ENCODE results near the gene EXOC6B.
A peak's percentile ranks its signal among the peaks of the same experiment; 100 is the strongest.

Gene EXOC6B

DNA sequence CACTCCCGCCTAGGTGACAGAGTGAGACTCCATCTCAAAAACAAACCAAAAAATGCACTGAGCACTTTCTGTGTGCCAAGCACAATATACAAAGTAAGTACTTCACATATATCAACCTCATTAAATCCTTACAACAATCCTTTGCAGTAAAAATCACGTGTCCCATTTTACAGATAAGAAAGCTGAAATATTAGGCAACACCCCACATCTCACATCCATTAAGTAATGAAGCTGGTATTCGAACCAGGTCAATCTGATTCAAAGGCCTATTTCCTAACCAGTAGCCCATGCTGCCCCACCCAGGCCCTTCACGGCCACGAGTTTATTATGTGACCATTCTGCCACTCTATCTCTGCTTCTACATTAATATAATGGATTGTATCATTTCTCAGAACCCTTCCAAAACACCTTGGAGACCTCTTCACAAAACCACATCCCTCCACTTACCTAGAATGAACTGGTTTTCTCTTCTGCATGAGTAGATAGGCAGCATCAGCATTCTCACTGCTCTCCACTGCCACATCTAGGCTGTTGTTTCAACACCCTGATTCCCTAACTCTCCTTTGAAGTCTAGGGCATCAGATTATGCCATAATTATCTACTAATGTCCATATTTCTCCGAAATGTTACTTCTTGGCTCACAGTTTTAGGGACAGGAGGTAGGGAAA is 3.1 kb upstream of the EXOC6B start:
- no peak for DNase-seq (ENCODE audit: low spot score)

DNA sequence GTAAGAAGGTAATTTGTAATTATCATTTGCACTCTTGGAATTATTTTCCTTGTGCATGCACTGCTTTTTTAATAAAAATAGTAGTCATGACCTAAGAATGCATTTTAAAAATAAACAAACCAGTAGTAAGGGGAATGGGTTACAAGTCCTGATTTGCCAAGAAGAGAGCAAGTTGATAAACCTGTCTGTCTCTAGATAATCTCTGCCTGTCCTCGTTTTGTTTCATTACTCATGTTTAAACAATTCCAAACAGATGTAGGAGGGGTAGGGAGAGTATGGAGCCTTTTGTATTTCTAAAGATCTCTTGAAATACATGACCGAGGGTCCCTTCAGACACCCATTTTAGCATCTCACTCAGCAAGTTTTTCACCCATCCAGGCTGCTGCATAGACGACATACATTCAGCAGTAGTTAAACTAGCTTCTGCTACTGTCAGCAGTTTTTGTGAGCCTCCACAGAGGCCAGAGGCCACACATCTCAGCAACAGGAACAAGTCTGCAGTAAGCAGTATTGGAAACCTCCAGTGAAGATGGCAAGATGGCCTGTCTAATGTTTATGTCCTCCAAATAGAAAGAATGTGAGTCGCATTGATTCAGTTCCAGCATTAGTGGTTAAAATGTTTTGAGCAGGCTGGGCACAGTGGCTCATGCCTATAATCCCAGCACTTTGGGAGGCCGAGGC is 2.3 kb upstream of the EXOC6B start:
- no peak for DNase-seq (ENCODE audit: low spot score)

DNA sequence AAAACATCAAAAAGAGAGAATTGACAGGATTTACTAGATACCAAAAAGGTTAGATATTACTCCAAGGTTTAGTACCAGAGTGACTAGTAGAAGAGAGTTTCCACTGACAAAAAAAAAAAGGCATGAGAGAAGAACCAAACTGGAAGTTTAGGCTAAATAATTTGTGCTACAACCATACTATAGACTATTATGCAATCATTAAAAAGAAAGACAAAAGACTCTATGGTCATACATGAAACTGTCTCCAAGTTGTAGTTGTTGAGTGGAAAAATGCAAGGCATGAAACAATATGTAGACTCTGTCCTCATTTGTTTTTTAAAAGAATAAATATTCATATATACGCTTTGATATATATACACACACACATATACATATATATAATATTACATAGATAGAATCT is 1.7 kb upstream of the EXOC6B start:
- no peak for DNase-seq (ENCODE audit: low spot score)

DNA sequence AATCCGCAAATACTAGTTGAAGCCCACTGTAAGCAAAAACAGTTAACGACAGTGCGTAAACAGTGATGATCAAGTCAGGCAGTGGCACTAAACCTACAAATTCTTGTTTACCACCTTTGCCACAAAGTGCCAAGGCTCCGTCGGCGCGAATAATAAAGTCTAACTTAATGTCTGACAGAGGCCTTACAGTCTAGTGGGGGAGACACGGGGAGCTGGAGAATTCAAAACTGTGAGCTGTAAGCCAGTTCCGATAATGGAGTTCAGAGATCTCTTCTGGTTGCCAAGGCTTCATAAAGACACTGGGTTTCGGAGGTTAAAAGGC is 284 bp upstream of the EXOC6B start:
- DNase-seq (ENCODE audit: low spot score): no peak

DNA sequence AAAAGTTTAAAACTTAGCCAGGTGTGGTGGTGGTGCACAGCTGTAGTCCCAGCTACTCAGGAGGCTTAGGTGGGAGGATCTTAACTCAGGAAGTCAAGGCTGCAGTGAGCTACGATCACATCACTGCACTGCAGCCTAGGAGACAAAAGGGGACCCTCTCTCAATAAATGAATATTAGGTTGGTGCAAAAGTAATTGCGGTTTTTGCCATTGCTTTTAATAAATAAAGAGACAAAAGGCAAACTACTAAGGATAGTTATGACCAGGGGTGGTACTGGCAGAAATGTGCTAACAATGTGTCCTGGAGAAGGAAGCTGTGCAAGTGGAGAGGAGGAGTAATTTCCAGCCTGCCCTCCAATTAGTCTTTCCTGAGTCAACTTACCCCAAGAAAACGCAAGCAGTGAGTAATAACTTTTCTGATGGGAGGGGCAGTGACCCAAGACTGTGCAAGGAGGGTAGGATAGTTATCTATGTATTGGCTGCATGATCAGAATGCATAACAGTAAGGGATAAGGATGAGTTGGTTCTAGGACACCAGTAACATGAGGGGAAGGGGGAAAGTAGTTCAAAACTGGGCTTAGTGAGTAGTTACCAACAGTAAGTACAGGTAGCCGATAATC is 1.5 kb downstream of the EXOC6B start:
- peak; percentile 90 for DNase-seq (ENCODE audit: low spot score)

DNA sequence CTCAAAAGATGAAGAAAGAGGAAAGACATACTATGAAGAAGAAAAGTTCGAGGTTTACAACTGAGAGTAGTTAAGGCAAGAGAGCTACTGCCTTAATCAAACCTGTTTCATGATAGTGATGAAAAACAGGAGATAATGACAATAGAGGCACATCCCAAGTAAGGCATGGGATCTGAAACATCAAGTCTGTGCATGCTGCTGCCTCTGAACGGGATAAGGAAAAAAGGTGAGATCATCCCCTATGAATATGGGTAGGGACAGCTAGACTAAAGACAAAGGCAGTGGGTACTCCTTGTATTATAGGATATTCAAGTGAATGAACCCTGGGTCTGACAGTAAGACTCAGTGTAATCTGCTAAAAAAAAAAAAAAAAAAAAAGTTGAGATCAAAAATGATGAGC is 3.0 kb downstream of the EXOC6B start:
- DNase-seq (ENCODE audit: low spot score): no peak

DNA sequence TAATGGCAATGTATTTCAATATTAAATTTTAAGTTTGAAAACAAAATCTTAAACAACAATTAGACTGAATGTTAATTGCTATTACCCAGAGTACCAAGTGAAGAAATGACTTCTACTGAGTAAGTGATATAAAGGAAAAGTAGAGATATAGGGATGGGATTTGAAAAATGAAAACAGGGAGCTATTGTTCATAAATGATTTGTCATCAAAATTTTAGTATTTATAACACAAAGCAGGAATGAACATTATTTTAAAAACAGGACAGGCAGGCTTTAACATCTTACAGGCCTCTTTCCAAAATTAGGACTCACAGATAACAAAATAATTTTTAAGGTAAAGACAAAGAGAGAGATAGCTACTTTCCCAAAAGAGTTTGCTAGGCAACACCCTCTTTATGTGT is 3.9 kb downstream of the EXOC6B start:
- DNase-seq (ENCODE audit: low spot score): no peak

DNA sequence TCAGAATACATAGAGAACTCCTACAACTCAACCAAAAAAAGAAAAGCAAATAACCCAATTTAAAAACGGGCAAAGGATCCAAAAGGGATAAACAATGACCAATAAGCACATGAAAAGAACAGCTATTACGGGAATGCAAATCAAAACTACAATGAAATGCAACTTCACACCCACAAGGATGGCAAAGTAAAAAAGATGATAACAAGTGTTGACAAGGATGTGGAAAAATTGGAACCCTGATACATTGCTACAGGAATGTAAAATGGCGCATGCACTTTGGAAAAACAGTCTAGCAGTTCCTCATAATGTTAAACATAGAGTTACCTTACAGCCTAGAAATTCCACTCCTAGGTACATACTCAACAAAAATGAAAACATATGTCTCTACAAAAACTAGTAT is 4.7 kb downstream of the EXOC6B start:
- DNase-seq (ENCODE audit: low spot score): no peak

DNA sequence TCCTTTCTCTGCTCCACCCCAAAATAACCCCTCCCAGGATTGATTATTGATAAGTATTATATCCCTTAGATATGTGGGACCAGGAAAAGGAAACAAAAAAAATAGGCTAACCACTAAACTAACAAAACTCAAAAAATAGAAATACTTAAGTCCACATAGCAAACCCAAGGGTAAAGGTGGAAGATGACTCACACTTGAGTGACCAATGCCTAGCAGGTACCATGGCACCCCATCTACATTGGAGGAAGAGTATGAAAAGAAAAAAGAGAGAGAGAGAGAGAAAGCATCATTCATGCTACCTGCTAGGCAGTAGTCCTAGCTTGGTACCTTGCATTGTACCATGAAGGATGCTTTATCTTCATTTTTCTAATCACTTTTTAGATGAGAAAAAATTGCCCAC is 6.3 kb downstream of the EXOC6B start:
- DNase-seq (ENCODE audit: low spot score): no peak

DNA sequence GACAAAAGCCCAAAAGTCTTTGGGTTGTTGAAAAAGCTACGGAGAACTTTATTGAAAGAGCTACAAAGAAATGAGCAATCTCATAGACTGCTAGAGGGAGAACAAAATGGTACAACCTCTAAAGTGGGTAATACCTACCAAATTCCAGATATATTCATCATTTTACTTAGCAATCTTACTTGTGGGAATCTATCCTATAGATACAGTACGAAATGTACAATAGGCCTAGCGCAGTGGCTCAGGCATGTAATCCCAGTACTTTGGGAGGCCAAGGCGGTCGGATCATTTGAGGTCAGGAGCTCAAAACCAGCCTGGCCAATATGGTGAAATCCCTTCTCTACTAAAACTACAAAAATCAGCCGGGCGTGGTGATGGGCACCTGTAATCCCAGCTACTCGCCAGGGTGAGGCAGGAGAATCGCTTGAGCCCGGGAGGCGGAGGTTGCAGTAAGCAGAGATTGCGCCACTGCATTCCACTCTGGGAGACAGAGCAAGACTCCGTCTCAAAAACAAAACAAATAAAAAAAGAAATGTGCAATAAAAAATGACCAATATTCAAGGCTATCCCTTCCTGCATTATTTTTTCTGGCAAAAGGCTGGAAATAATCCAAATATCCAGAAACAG is 10.1 kb downstream of the EXOC6B start:
- no peak for DNase-seq (ENCODE audit: low spot score)

DNA sequence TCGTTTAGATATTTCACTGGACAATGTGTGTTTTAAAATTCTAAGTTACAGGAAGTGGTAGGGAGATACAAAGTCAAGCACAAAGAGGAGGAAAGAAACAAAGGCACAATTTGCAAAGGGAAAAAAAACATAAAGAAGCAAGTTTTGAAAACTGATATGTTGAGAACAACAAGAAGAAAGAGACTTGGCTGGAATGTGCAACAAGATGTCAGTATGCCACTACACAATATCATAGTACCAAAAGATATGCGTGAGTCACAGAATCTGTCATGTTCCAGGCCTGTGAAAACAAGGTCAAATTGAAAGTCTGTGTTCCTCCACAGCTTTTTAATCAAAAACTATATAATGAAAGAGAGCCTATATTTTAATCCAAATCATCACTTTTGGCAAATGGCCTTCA is 12.0 kb downstream of the EXOC6B start:
- DNase-seq (ENCODE audit: low spot score): no peak

DNA sequence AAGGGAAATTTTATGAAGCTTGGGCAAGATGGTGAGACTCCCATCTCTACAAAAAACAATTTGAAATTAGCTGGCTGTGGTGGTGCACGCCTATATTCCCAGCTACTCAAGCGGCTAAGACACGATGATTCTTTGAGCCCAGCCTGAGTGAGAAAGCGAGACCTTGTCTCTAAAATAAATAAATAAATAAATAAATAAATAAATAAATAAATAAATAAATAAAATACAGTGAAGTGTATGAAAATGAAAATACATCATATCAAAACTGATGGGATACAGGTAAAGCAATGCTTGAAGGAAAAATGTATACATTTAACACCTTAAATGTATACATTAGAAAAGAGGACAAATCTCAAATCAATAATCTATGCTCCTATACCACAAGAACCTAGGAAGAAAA is 15.7 kb downstream of the EXOC6B start:
- no peak for DNase-seq (ENCODE audit: low spot score)

DNA sequence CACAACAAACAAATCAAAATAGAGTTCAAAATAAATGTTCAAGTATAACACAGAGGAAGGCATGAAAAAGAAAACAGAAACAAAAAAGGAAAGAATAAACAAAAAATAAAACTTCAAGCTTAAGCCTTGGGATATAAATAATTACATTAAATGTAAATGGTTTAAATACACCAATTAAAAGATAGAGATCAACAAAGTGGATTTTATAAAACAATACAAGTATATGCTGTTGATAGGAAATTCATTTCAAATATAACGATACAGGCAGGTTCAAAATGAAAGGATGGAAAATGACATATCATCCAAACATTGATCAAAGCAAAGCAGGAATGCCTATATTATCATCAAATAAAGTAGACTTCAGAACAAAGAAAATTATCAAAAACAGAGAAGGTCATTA is 16.7 kb downstream of the EXOC6B start:
- no peak for DNase-seq (ENCODE audit: low spot score)

DNA sequence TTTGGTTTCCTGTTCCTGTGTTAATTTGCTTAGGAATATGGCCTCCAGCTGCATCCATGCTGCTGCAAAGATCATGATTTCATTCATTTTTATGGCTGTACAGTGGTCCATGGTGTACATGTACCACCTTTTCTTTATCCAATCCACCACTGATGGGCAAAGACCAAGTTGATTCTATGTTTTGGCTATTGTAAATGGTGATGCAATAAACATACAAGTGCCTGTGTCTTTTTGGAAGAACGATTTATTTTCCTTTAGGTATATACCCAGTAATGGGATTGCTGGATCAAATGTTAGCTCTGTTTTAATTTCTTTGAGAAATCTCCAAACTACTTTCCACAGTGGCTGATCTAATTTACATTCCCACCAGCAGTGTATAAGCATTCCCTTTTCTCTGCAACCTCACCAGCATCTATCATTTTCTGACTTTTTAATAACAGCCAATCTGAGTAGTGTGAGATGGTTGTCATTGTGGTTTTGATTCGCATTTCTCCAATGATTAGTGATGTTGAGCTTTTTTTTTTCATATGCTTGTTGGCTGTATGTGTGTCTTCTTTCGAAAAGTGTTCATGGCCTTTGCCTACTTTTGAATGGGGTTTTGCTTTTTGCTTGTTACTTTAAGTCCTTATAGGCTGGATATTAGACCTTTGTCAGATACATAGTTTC is 19.4 kb downstream of the EXOC6B start:
- no peak for DNase-seq (ENCODE audit: low spot score)

DNA sequence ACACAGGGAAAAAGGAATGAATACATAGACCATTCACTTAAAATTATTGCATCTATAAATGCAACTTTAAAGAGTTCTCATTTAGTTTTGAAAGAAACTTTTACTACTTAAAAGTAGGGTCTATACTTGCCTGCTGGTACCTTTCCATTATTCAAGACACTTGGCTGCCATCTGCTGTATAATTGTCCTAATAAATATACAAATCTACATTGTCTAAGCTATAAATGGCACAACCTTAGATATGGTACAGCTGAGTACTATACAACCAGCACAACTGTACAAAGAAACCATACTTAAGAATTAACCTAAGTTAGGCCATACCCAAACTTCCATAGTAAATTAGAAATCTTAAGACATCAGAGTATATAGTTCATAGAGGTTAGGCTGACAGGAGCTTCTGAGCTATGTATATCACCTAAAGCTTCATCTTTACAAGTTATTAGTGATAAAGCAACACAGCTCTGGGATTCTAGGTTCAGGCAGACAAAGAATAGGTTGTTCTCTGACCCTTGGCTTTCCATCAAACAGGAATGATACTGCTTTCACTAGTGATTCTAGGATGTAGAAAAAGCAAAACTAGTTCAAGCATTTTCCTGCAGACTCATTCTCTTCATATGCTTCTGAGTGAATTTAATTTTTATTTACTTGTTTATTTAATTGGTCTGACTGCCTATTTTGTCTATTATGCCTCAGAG is 22.1 kb downstream of the EXOC6B start:
- DNase-seq (ENCODE audit: low spot score): no peak

DNA sequence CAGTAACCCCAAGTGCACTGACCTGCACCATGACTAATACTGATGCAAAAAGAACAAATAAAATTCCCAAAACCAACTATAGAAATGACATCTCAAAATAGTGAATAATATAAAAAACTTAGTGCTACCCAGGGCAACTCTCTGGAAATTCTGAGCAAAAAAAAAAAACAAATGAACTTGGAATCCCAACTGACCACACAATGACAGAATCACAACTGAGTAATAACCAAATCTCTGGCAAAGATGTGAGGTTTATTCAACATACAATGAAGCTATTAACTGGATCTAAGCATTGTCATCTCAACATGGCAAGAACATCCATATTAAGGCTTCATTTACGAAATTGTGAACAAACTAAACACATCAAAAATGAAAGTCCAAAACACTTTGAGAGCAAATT is 22.7 kb downstream of the EXOC6B start:
- no peak for DNase-seq (ENCODE audit: low spot score)

DNA sequence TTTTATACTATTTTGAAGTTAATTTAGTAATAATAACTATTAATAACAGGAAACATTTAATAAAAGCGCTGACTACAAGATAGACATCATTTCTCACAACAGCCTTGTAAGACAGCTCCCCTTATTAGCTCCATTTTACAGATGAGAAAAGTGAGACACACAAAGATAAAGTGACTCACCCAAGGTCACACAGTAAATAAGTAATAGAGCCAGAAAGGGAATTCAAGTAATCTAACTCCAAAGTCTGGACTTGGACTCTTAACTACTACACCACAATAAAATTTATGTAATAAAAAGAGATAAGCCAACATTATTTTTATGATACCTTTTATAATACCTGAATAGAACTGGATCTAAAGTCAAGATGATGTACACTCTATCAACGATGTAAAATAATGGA is 25.3 kb downstream of the EXOC6B start:
- DNase-seq (ENCODE audit: low spot score): no peak

DNA sequence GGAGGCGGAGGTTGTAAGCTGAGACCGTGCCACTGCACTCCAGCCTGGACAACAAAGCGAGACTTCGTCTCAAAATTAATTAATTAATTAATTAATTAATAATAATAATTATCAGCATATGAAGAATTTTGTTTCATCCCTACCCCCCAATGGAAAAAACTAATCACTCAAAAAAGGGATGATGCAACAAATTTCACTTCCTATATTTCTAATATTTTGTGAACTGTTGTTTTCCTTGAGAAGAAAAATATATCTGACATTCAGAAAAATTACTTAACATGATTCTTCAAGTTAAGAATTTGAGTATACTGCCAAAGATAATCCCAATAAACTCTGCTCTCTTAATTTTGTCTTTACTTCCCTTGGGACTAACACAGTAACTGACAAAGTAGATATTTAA is 28.1 kb downstream of the EXOC6B start:
- DNase-seq (ENCODE audit: low spot score): no peak

DNA sequence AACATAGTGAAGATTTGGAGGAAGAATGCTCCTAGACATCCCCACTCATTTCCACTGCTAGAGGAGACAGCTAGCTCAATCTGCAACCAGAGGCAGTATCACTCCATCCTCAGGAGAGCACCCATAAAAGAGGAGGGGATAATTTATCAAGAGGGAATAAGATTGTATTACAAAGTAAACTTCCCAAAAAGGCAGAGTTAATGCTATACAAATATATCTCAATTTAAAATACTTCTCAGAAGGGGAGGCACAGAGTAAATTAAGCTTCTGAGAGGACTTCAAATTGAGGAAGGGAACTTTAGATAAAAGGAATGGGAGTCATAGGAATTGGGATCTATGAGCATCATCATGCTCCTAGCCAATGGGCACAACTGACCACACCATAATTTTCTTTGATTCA is 29.1 kb downstream of the EXOC6B start:
- no peak for DNase-seq (ENCODE audit: low spot score)

DNA sequence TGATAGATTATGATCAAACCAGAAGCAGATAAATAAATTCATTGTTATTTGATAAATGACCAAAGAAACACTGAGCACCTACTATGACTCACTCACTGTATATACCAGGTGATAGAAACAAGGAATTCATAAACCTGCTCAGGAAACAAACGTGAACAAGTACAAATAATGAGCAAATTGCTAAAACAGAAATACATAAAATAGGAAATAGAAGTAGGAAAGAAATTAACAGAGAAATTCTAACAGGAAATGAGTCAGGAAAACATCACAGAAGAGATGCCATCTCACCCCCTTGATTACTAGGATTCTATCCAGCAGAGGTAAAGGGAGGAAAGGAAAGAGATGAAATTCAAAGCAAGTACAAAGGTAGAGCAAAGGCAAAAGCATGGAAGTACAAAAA is 31.3 kb downstream of the EXOC6B start:
- peak; percentile 43 for DNase-seq (ENCODE audit: low spot score)

DNA sequence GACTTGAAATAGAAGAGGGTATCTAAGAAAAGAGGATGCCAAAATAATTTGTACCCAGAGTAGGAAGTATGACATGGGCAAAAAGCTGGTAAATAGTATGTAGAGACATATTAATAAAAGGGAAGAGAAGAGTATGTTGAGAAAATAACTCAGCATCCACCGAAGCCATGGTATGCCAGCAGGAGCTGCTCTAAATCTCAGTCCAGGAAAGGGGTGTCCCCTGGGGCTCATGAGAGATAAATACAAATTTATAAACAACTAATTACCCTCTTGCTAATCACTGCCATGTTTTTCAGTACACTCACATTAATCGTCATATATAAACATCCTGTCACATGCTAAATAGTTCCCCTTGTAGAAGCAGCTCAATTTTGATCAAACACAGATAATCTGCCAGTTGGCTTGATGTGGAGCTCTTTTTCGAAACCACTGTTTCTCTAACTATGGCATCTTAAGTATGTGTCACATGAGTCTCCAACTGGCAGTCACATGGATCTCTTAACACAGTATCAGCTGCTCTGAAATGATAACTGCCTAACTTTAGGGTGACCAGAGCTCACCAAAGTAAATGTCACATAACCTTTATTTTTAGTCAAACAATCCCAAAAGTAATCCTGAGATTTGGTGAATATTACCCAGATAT is 31.9 kb downstream of the EXOC6B start:
- no peak for DNase-seq (ENCODE audit: low spot score)

DNA sequence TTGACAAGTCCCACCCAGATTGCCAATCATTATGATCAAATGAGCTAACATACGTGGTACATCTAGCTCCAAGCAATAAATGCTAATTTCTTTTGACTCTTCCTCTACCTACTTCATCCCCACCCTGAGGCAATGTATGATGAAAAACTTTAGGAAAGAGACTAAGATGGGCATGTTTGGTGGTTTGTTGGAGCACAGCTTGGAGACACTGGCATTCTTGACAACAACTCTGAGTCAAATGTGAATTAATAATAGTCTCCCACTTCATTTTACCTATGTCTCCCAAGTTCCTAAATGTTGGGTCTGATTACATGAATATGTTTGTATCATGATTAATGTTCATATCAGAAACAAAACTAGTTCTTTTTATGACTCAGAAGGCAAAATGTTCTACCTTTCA is 36.6 kb downstream of the EXOC6B start:
- DNase-seq (ENCODE audit: low spot score): no peak
